ENCODE results near the gene ATG9A. TPM values are rescaled to one million over a fixed set of nuclear protein-coding genes. Genes with fewer than 3 reads are reported as not detected.
A peak's percentile ranks its signal among the peaks of the same experiment; 100 is the strongest.

ATG9A gene
- total RNA-seq, 1 donor from 2014 or later: 40.6 TPM

DNA sequence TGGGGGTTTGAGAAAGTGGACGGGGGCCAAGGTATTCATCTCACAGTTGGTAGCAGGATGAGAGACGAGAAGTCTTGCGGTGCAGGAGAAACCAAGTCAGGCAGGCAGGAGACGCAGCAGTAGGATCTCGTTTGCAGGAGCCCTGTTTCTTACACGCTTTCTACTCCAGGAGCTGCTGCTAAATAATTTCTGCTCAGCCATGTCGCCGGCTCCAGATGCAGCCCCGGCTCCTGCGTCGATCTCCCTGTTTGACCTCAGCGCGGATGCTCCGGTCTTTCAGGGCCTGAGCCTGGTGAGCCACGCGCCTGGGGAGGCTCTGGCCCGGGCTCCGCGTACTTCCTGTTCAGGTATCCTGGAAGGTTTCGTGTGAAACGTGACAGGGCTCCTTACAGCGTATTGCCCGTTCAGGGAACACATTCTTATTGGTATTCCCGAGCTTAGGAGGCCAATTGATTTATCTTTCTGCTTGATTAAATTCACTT, 664 bp upstream of the ATG9A start:
- Mint-ChIP-seq H3K4me3 (peak overlapping the region; percentile 99), H3K9me3 (no peaks in the 10 kb centered on the region), H3K27me3 (ENCODE audit: low read depth) (no peaks in the 10 kb centered on the region), H3K4me1 (peaks cover 23% of the 10 kb centered on the region), H3K36me3 (peaks cover 15% of the 10 kb centered on the region), H3K27ac (peak overlapping the region; percentile 98)
- TF ChIP-seq, protein P1, sequence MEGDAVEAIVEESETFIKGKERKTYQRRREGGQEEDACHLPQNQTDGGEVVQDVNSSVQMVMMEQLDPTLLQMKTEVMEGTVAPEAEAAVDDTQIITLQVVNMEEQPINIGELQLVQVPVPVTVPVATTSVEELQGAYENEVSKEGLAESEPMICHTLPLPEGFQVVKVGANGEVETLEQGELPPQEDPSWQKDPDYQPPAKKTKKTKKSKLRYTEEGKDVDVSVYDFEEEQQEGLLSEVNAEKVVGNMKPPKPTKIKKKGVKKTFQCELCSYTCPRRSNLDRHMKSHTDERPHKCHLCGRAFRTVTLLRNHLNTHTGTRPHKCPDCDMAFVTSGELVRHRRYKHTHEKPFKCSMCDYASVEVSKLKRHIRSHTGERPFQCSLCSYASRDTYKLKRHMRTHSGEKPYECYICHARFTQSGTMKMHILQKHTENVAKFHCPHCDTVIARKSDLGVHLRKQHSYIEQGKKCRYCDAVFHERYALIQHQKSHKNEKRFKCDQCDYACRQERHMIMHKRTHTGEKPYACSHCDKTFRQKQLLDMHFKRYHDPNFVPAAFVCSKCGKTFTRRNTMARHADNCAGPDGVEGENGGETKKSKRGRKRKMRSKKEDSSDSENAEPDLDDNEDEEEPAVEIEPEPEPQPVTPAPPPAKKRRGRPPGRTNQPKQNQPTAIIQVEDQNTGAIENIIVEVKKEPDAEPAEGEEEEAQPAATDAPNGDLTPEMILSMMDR (IDR thresholded peaks at IDR 0.05; ENCODE audit: unreplicated experiment): no peak
- DNase-seq (ENCODE audit: low spot score in 2 of 2, unreplicated experiment in 2 of 2): peak in 1 of 2 experiments; percentile 55

DNA sequence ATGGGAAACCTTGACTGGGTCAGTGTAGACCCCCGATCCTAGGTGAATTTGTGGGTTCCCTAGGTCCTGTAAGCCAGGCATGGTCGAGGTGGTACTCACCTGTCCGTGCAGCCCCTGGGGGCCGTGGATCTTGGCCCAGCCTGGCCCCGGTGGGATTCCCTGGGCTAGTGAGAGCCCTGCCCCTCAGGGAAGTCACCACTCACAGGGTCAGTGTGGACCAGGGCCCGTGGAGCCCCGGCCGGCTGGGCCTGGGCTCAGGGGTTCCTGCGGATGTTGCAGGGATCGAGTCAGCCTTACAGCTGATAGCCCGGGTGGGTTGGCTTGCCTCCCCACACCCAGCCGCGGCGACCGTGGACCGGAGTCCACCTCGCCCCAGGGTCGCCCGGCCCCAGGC, 528 bp downstream of the ATG9A start:
- peak overlapping the region; percentile 76 for H3K27ac Mint-ChIP-seq
- H3K4me1 Mint-ChIP-seq: peaks cover 23% of the 10 kb centered on the region
- no peak for DNase-seq (ENCODE audit: low spot score in 2 of 2, unreplicated experiment in 2 of 2)
- no peaks in the 10 kb centered on the region for H3K27me3 Mint-ChIP-seq (ENCODE audit: low read depth)
- peak overlapping the region; percentile 99 for H3K4me3 Mint-ChIP-seq
- H3K9me3 Mint-ChIP-seq: no peaks in the 10 kb centered on the region
- H3K36me3 Mint-ChIP-seq: peaks cover 20% of the 10 kb centered on the region
- TF ChIP-seq, protein P1 (IDR thresholded peaks at IDR 0.05; ENCODE audit: unreplicated experiment): no peak

DNA sequence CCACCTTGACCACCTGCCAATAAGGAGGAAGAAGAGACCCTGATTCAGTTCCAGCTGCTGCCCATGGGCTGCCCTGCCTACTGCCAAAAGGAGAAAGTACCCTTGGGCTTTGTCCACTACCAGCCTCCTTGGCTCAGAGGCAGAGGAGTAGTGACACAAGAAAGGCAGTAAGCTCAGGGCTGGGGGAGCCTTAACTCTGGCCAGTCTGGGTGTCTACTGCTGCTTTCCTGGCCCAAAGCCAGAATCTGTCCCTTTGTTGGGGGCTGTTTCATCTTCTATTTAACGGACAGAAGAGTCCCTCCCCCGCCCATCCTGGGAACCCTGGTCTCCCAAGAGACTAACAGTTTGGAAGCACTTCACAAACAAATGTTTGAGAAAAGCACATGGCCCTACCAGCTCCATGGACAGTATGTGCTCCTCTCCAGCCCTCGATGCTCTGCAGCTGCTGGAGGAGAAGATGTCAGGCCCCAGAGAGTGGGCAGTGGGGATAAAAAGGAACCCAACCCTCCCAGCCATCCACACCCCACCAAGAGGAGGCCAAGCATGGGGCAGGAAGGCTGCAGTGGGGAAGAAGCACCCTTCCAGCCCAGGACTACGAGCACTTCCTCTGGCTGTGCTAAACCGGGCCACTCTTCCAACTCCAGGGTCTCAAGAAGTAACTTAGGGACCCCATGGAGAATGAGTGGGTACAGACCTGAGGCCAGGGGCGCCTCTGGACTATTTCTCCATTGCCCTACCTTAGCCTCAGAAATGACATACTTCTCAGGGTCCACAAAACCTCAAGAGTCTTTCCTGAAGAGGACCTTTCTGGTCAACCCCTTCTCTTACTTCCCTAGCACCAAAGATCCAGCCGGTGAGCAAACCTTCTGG, 1.2 kb downstream of the ATG9A start:
- no peak for DNase-seq (ENCODE audit: low spot score in 2 of 2, unreplicated experiment in 2 of 2)
- Mint-ChIP-seq H3K9me3 (no peaks in the 10 kb centered on the region), H3K27ac (peak overlapping the region; percentile 76), H3K4me3 (peak overlapping the region; percentile 99), H3K36me3 (peaks cover 24% of the 10 kb centered on the region), H3K4me1 (peaks cover 23% of the 10 kb centered on the region), H3K27me3 (ENCODE audit: low read depth) (no peaks in the 10 kb centered on the region)
- TF ChIP-seq, protein P1 (IDR thresholded peaks at IDR 0.05; ENCODE audit: unreplicated experiment): no peak

DNA sequence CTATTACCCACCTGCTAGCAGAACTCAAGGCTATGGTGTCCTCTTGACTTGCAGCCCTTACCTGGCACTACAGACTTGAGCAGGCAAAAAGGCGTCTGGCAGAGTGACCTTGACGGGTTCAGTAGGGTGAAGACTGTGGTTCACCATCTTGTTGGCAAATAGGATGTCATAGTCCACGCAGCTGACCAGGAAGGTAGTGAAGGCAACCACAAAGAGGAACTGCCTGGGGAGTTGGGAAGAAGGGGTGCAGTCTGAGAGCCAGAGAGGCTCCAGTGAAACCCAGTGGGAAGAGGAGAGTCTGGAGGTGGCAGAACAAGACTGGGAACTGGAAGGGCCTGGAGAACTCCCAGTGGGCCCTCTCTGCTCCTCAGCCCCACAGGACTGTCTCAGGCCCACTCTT, 4.1 kb downstream of the ATG9A start:
- H3K4me3 Mint-ChIP-seq: no peak overlapping the region
- TF ChIP-seq, protein P1 (IDR thresholded peaks at IDR 0.05; ENCODE audit: unreplicated experiment): no peak
- peaks cover 31% of the 10 kb centered on the region for H3K36me3 Mint-ChIP-seq
- no peaks in the 10 kb centered on the region for H3K9me3 Mint-ChIP-seq
- no peaks in the 10 kb centered on the region for H3K27me3 Mint-ChIP-seq (ENCODE audit: low read depth)
- H3K27ac Mint-ChIP-seq: no peak overlapping the region
- H3K4me1 Mint-ChIP-seq: peaks cover 19% of the 10 kb centered on the region
- DNase-seq (ENCODE audit: low spot score in 2 of 2, unreplicated experiment in 2 of 2): no peak

- Mint-ChIP-seq H3K27me3 (ENCODE audit: low read depth) (no peaks in the 10 kb centered on the region), H3K9me3 (no peaks in the 10 kb centered on the region)
- DNase-seq (ENCODE audit: low spot score in 2 of 2, unreplicated experiment in 2 of 2): no peak
These were observed 5.4 kb downstream of the ATG9A start for GRCh38 chr2:219223831-219224610.

More at GRCh38 chr2:219223831-219224610, 5.4 kb downstream of the ATG9A start:
- Mint-ChIP-seq H3K36me3 (peaks cover 36% of the 10 kb centered on the region), H3K27ac (no peak overlapping the region), H3K4me3 (no peak overlapping the region), H3K4me1 (peaks cover 22% of the 10 kb centered on the region)
- TF ChIP-seq, protein P1 (IDR thresholded peaks at IDR 0.05; ENCODE audit: unreplicated experiment): no peak
